Keratinocyte (primary cell): ENCODE measurements around the gene RP9. TPM values are rescaled to one million over a fixed set of nuclear protein-coding genes. Genes with fewer than 3 reads are reported as not detected.

Experiments used
- DNase-seq: peaks from one replicate; pipeline ENCODE4 v3.0.0-alpha.2; 2011; ENCODE audit warnings: low read depth, missing footprints, low spot score
- FAIRE-seq: peaks from 2 replicates; lab custom pipeline; 2011; peaks lifted over from hg19 to GRCh38; lab: Jason Lieb, UNC
- H2AFZ ChIP-seq: 2 replicates; pipeline ENCODE4 v1.6.0; 2012; ENCODE audit warnings: low read length, control low read depth, inconsistent platforms; ENCODE audit not compliant: control insufficient read depth
- H3K27ac ChIP-seq: 2 replicates; pipeline ENCODE4 v1.5.1; 2011; ENCODE audit warnings: low read length; ENCODE audit not compliant: control insufficient read depth, insufficient read depth
- H3K27me3 ChIP-seq: 3 replicates; pipeline ENCODE4 v1.6.0; 2011; ENCODE audit warnings: low read length; ENCODE audit not compliant: control insufficient read depth, insufficient read depth; ENCODE audit errors: extremely low read depth
- H3K36me3 ChIP-seq, 2 experiments: 2 replicates in 1 of 2; 3 replicates in 1 of 2; pipeline ENCODE4 v1.5.1; 2011; ENCODE audit warnings: low read length in 2 of 2, mild to moderate bottlenecking in 1 of 2; ENCODE audit not compliant: control insufficient read depth in 2 of 2, insufficient read depth in 2 of 2; ENCODE audit errors: extremely low read depth in 1 of 2
- H3K4me1 ChIP-seq: 3 replicates; pipeline ENCODE4 v1.5.1; 2011; ENCODE audit warnings: low read length; ENCODE audit not compliant: control insufficient read depth, insufficient read depth; ENCODE audit errors: extremely low read depth
- H3K4me2 ChIP-seq: 3 replicates; pipeline ENCODE4 v1.6.0; 2011; ENCODE audit warnings: low read depth, low read length; ENCODE audit not compliant: control insufficient read depth, insufficient read depth; ENCODE audit errors: extremely low read depth
- H3K4me3 ChIP-seq, 3 experiments: fragments of 200-600 bp in 1 of 3; sonication (generic) in 1 of 3; 2 replicates in 2 of 3; 3 replicates in 1 of 3; pipeline ENCODE4 v1.5.1; 2011 to 2016; ENCODE audit warnings: low read length in 3 of 3, mild to moderate bottlenecking in 3 of 3, control low read depth in 2 of 3, inconsistent platforms in 1 of 3, low read depth in 1 of 3, mixed read lengths in 1 of 3, mixed run types in 1 of 3, moderate library complexity in 1 of 3; ENCODE audit not compliant: control insufficient read depth in 2 of 3, insufficient read depth in 2 of 3; ENCODE audit errors: extremely low read depth in 1 of 3
- H3K79me2 ChIP-seq: 2 replicates; pipeline ENCODE4 v1.6.0; 2012; ENCODE audit warnings: low read length; ENCODE audit not compliant: control insufficient read depth, insufficient read depth
- H3K9ac ChIP-seq: 3 replicates; pipeline ENCODE4 v1.6.0; 2011; ENCODE audit warnings: low read length; ENCODE audit not compliant: control insufficient read depth, insufficient read depth; ENCODE audit errors: extremely low read depth
- H3K9me1 ChIP-seq: 3 replicates; pipeline ENCODE4 v1.6.0; 2011; ENCODE audit warnings: low read length; ENCODE audit not compliant: control insufficient read depth, insufficient read depth; ENCODE audit errors: extremely low read depth
- H3K9me3 ChIP-seq: 2 replicates; pipeline ENCODE4 v1.5.1; 2012; ENCODE audit warnings: low read depth, low read length; ENCODE audit not compliant: control insufficient read depth
- H4K20me1 ChIP-seq: 3 replicates; pipeline ENCODE4 v1.6.0; 2011; ENCODE audit warnings: low read length; ENCODE audit not compliant: control insufficient read depth, insufficient read depth; ENCODE audit errors: extremely low read depth
- CTCF ChIP-seq, 3 experiments: IDR thresholded peaks in 1 of 3; conservative IDR thresholded peaks in 1 of 3; optimal IDR thresholded peaks in 1 of 3; 2 replicates in 2 of 3; 3 replicates in 1 of 3; pipeline versions ENCODE3 to v1.5.1; 2011; ENCODE audit warnings: low read length in 3 of 3, mild to moderate bottlenecking in 3 of 3, moderate library complexity in 2 of 3, control low read depth in 1 of 3, inconsistent platforms in 1 of 3; ENCODE audit not compliant: insufficient read depth in 2 of 3; ENCODE audit errors: extremely low read depth in 1 of 3
- EZH2 ChIP-seq: IDR thresholded peaks from one replicate; pipeline ENCODE4 v1.6.1; 2012; ENCODE audit warnings: inconsistent platforms, mild to moderate bottlenecking, low read length, moderate library complexity
- dilution Hi-C: fragments of 300-500 bp; cut with MboI; formaldehyde crosslinking; loops from one replicate; pipeline ENCODE4 v1.7.0; 2020; ENCODE audit warnings: low sequenced_read_pairs; ENCODE audit not compliant: extremely low pct_ligation_motif_present
- polyA plus RNA-seq, 5 experiments: library from polyadenylated mRNA; depleted of rRNA in 3 of 5; stranded (reverse) in 3 of 5; stranded (forward) in 1 of 5; unstranded in 1 of 5; fragments of >200 nt; gene quantifications; 1 replicate in 1 of 5; 2 replicates in 3 of 5; 3 replicates in 1 of 5; pipeline versions ENCODE4 v1.2.1 to v1.2.3, GENCODE V29; 2011 to 2012; ENCODE audit warnings: missing spikeins in 2 of 5, low read depth in 1 of 5, low replicate concordance in 1 of 5

RP9 gene
- polyA plus RNA-seq, 1 donor (not counting 4 experiments of a cell fraction or from before 2014, with no cell fraction given) = 17.4 TPM

- Histone ChIP-seq H4K20me1 (no peaks in the 10 kb centered on the region), H3K9ac (no peak overlapping the region), H3K79me2 (no peaks in the 10 kb centered on the region), H3K4me1 (no peaks in the 10 kb centered on the region), H2AFZ (no peak overlapping the region), H3K27ac (no peak overlapping the region), H3K27me3 (no peaks in the 10 kb centered on the region), H3K36me3 (no peaks in the 10 kb centered on the region), H3K9me3 (no peaks in the 10 kb centered on the region), H3K9me1 (no peaks in the 10 kb centered on the region), H3K4me3 (no peak overlapping the region), H3K4me2 (no peak overlapping the region)
- FAIRE-seq (no peak), DNase-seq (no peak)
- TF ChIP-seq EZH2 = no peak
- dilution Hi-C loops = no loop called here
These were observed 32.5 kb downstream of the RP9 start for GRCh38 chr7:33076737-33077136.

DNA sequence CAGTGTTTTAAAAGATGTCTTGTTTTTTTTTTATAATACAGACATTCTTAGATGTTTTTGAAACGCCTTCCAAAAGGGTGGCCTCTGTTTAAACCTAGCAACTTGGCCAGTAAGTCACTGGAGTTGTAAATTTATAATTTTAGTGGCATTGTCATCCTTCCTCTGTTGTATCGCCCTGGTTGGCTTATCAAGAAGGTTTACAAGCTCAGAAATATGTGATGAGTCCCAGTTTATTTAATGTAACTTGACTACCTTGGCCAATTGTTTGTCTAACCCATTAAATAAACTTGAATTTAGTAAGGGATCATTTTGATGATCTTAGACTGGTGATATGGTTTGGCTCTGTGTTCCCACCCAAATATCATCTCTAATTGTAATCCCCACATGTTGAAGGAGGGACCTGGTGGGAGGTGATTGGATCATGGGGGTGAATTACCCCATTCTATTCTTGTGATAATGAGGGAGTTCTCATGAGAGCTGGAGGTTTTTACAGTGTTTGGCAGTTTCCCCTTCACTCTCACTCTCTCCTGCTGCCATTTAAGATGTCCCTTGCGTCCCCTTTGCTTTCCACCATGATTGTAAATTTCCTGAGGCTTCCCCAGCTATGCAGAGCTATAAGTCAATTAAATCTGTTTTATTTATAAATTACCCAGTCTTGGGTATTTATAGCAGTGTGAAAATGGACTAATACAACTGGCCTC is 33.2 kb downstream of the RP9 start:
- H3K4me3 ChIP-seq = no peak overlapping the region
- no peaks in the 10 kb centered on the region for H3K36me3 ChIP-seq
- H2AFZ ChIP-seq = no peak overlapping the region
- no peak overlapping the region for H3K27ac ChIP-seq
- DNase-seq (no peak), FAIRE-seq (no peak)
- TF ChIP-seq EZH2 (no peak), CTCF (optimal IDR thresholded peaks at IDR 0.05 in 1 of 3, IDR thresholded peaks at IDR 0.05 in 1 of 3, conservative IDR thresholded peaks at IDR 0.05 in 1 of 3; ENCODE audit: extremely low read depth in 1 of 3, insufficient read depth in 2 of 3, low read length in 3 of 3) (no peak)
- no peak overlapping the region for H3K4me2 ChIP-seq
- no peaks in the 10 kb centered on the region for H3K79me2 ChIP-seq
- no peaks in the 10 kb centered on the region for H3K9me1 ChIP-seq
- H3K27me3 ChIP-seq = no peaks in the 10 kb centered on the region
- dilution Hi-C loops = no loop called here
- no peak overlapping the region for H3K9ac ChIP-seq
- H3K9me3 ChIP-seq = no peaks in the 10 kb centered on the region
- H3K4me1 ChIP-seq = no peaks in the 10 kb centered on the region
- no peaks in the 10 kb centered on the region for H4K20me1 ChIP-seq

DNA sequence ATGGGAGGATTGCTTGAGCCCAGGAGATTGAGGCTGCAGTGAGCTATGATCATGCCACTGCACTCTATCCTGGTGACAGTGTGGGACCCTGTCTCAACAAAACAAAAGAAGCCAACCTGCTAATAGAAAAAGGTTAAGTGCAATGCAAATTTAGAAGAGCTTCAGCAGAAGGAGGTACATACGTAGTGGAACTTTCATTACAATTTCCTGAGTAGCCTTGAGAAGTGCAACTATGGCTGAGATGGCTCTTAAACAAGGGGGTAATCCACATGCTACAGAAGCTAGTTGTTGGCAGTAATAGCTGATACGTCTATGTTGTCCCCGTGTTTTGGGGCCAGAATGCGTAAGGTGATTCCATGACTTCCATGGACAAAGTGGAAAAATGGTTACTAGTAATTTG is 36.0 kb downstream of the RP9 start:
- H3K79me2 ChIP-seq = no peaks in the 10 kb centered on the region
- no peak overlapping the region for H3K4me3 ChIP-seq
- no peak overlapping the region for H3K27ac ChIP-seq
- no peaks in the 10 kb centered on the region for H4K20me1 ChIP-seq
- no peaks in the 10 kb centered on the region for H3K4me1 ChIP-seq
- H2AFZ ChIP-seq = no peak overlapping the region
- no peak overlapping the region for H3K4me2 ChIP-seq
- FAIRE-seq (no peak), DNase-seq (no peak)
- no peak overlapping the region for H3K9ac ChIP-seq
- H3K36me3 ChIP-seq = no peaks in the 10 kb centered on the region
- TF ChIP-seq EZH2 (no peak), CTCF (optimal IDR thresholded peaks at IDR 0.05 in 1 of 3, IDR thresholded peaks at IDR 0.05 in 1 of 3, conservative IDR thresholded peaks at IDR 0.05 in 1 of 3; ENCODE audit: extremely low read depth in 1 of 3, insufficient read depth in 2 of 3, low read length in 3 of 3) (no peak)
- dilution Hi-C loops = no loop called here
- no peaks in the 10 kb centered on the region for H3K27me3 ChIP-seq
- no peaks in the 10 kb centered on the region for H3K9me3 ChIP-seq
- H3K9me1 ChIP-seq = no peaks in the 10 kb centered on the region
